Activated CD4-positive, alpha-beta T cell treated with anti-CD3 and anti-CD28 coated beads, Interleukin-2, amount 50 U/mL, for 4 hours (primary cell): ENCODE measurements around the gene MORN2.
A peak's percentile ranks its signal among the peaks of the same experiment; 100 is the strongest.
"Not testable (repeated sequence)": the region's sequence is repeated elsewhere in the genome, so short reads cannot be mapped to it uniquely, and the experiment has no call there.

ENCODE experiments used
- DNase-seq, 2 experiments: peaks; one replicate each; pipeline ENCODE4 v3.0.0-alpha.2; 2020

The MORN2 gene

DNA sequence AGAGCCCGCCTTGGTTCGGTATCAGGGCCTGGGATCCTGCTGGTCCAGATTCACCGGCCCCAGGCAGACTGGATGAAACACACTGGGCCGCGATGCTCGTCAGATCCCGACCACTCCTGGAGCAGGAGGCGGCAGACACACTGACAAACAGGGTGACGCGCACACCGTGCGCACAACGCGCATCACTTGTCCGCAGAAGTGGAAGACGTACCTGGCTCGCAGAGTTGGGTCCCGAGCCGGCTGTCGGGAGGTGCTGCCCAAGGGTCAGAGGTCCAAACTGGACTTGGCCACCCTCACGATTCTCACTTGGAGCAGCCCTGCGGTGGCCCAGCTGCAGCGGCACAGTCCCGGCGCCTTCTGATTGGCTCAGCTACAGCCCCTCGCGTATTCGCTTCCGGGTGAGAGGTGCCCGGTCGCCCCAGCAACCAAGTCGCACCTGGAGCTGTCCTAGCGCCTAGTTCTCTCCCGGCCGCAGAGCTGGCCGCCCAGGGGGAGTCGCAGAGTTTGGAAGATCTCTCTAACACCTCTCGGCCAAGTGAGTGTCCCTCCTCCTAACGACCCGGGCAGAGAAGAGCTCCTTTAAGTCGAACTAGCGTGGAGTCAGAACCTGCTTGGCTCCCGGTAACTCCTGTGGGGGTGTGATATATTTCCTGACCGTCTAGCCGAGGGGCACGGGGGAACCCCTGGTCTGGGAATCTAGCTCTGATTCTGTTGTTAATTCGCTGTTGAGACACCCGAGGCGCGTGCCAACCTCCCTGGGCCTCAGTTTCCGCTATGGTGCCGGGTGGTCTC is at the start of gene MORN2, which contains the start of gene DHX57:
MORN2 (plus strand) TSS at position 401 of the 792 bp plus-strand sequence.
DHX57 (minus strand) TSS at position 359 of the 792 bp plus-strand sequence. CDS start 7,529 bp downstream, outside the sequence.
- peak; percentile 76 to 77 for DNase-seq

DNA sequence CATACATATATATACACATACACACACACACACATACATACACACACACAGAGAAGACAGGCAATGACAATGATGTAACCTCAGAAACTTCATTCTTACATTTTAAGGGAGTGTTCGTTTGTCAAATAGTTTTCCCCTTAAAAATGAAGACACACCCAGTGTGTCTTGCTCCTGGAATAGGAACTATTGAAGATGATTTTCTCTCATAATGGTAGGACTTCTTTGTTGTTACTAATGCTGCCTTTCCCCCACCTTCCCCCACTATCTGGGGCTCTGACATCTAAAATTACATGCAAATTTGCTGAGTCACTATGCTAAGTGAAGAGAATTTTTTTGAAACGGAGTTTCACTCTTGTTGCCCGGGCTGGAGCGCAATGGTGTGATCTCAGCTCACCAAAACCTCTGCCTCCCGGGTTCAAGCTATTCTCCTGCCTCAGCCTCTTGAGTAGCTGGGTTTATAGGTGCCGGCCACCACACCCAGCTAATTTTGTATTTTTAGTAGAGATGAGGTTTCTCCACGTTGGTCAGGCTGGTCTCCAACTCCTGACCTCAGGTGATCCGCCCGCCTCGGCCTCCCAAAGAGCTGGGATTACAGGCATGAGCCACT is 48.1 kb upstream of the MORN2 start:
- not testable (repeated sequence) for DNase-seq

DNA sequence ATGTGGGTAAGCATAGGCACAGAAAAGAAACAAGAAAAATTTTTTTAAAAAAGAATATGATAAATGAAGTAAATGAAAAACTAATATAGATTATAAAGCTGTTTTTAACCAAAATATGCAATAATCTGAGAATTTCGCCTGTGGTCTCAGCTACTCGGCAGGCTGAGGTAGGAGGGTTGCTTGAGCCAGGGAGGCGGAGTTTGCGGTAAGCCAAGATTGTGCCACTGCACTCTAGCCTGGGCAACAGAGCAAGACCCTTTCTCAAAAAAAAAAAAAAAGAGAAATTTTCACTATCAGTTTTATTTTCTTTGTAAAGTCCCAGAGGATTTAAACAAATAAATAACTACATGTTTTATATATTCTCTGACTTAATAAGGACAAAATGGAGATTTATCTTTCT is 47.3 kb upstream of the MORN2 start:
- no peak for DNase-seq

DNA sequence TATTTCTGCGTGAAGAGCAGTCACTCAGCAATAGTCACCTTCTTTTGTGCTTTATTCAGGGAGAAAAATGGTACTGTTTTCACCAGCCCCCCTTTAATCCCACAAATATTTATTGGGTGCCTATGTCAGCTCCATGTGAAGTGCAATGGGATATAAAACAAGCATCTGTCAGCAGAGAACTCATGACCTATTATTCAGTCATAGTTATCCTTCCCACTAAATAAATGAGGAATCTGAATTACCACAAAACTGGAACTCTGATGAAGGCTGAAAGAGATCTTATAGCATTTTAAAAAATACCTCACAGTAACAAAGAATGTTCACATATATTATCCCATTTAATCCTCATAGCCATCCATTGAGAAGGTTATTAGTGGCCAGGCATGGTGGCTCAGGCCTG is 45.8 kb upstream of the MORN2 start:
- no peak for DNase-seq

DNA sequence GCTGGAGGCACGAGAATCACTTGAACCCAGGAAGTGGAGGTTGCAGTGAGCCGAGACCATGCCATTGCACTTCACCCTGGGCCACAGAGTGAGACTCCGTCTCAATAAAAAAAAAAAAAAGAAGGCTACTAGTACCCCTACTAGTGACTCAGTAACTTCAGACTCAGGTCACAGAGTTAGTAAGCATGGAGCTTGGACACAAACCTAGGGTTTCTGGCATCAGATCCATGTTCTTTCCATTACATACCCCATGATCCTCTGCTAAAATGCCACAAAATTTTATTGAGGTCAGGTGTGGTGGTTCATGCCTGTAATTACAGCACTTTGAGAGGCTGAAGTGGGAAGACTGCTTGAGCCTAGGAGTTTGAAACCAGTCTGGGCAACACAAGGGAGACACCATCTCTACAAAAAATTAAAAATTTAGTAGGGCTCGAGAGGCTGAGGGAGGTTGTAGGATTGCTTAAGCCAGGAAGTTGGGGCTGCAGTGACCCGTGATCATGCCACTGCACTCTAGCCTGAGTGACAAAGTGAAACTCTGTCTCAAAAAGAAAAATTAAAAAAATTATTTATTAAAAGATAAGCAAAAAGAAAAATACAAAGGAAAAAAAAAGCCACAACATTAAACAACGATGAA is 45.1 kb upstream of the MORN2 start:
- DNase-seq: no peak

DNA sequence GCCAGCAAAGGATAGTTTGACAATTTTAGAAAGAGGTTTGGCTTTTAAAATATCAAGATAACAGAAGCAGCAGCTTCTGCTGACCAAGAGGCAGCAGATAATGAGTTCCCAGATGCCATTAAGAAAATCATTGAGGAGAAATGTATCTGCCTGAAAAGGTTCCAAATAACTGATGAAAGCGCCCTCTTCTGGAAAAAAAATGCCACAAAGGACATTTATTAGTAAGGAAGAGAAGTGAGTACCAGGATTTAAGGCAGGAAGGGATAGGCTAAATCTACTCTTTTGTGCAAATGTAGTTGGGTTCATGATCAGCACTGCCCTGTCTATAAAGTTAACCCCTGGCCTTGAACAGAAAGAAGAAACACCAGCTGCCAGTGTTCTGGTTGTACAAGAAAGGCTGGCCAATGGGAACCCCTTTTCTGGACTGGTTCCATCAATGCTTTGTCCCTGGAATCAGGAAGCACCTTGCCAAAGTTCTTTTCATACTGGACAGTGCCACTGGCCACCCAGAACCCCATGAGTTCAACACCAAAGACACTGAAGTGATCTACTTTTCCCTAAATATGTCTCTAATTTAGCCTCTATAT is 40.7 kb upstream of the MORN2 start:
- no peak for DNase-seq

DNA sequence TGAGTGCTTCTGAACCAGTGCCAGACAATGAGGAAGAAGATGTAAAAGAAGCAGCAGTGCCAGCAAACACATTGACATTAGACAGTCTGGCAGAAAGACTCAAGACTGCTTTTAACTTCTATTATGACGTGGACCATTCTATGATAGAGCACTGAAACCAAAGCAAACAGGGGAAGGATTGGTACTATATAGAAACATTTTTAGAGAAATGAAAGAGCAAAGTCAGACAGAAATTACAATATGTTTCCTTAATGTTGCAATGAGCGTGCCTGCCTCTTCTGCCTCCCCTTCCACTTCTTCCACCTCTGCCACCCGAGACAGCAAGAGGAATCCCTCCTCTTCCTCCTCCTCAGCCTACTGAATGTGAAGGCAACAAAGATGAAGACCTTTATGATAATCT is 39.8 kb upstream of the MORN2 start:
- DNase-seq: no peak

DNA sequence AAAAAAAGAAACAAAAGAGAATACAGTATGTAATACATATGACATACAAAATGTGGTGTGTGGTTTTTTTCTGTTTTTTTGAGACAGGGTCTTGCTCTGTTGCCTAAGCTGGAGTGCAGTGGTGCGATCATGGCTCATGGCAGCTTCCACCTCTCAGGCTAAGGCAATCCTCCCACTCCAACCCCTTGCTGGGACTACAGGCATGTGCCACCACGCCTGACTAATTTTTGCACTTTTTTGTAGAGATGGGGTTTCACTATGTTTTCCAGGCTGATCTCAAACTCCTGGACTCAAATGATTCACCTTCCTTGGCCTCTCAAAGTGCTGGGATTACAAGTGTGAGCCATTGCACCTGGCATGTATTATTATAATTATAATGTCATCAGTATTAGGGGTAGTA is 39.0 kb upstream of the MORN2 start:
- DNase-seq: no peak

DNA sequence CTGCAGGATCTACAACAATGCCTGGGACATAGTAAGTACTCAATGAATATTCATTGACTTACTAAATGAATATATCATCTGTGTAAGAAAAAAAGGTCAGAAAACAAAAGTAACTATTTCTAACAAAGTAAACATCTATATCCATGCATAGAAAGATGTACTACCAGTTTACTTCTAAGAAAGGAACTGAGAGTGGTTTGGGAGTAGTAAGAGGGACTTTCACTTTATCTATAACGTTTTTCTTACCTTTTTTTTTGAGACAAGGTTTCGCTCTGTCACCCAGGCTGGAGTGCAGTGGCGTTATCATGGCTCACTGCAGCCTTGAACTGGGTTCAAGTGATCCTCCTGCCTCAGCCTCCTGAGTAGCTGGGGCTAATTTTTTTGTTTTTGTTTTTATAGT is 25.7 kb upstream of the MORN2 start:
- DNase-seq: no peak

DNA sequence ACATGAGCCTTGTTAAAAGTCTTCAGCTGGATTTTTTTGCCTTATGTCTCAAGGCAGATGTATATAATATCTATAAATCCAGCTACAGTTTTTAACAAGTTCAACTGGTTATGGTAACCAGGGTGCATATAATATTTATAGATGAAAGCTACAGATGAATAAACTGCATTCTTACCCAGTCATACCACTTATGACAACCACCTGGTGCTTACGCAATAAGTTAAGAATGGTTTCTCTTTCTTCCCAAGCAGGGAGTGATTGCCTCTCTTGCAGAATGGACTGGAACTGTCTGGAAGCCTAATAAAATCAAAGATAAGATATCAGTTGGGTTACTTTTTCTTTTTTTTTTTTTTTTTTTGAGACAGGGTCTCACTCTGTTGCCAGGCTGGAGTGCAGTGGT is 19.6 kb upstream of the MORN2 start:
- DNase-seq: no peak

DNA sequence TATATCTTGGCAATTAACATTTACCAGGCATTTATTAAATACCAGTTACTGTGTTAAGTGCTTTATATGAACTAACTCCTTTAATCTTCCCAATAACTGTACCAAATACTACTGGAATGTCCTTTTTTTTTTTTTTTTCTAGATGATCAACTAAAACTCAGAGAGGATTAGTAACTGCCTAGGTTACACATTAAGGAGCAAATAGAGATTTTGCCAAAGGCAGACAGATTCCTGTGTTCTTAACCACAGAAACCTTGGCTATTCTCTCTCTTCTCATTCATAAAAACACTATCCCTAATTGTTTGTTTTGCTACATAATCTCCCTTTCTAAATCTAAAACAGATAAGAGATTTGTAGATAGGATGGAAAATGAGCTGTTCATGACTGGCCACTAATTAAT is 13.3 kb upstream of the MORN2 start:
- no peak for DNase-seq

DNA sequence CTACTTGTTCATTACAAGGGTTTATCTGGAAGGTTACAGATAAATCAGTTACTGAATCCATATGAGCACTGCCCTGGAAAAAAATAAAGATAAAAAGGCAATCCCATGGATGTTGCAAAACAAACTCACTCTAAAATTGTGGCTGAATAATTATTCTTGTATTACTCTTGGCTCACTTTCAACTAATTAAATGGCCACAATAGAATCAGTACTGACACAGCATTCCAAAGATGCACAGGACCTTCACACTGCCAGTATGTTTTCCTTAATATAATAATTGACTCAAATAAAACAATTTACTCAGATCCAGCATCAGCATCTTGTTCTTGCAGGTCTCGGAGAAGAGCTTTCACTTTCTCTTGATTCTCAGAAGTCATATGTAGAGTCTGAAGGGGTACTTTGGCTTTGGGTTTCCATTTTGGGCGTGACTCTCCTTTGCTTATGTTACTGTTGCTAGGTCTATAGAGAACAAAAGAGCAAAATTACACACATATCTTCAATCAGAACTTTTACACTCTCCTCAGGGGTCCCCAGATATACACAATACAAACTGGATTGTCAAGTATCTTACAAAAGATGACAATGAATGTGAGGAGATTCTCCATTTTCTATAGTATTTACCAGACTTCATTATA is 12.6 kb upstream of the MORN2 start:
- DNase-seq: no peak

DNA sequence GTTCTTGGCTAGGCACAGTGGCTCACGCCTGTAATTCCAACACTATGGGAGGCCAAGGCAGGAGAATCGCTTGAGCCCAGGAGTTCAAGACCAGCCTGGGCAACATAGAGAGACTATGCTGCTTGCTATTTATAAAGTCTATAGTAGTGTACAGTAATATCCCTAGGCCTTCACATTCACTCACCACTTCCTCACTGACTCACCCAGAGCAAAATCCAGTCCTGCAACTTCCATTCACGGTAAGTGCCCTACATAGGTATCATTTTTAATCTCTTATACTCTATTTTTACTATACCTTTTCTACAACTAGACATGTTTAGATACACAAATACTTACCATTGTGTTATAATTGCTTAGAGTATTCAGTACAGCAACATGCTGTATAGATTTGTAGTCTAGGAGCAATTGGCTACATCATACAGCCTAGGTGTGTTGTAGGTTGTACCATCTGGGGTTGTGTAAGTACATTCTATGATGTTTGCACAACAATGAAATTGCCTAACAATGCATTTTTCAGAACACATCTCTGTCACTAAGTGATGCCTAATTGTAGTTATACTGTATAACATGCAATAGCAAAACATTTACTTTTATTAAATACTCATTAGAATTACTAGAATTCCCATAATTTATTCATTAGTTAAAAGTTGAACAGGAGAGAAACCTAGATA is 8.9 kb upstream of the MORN2 start:
- no peak for DNase-seq

DNA sequence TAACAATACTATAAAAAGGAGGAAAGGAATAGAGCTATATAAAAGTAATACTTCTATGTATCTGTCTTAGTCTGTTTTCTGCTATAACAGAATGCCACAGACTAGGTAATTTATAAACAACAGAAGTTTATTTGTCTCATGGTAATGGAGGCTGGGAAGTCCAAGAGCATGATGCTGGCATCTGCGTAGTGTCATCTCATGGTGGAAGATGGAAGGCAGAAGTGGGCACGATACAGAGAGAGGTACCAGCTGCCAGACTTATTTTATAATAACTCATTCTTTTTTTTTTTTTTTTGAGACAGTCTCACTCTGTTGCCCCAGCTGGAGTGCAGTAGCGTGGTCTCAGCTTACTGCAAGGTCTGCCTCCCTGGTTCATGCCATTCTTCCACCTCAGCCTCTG is 4.3 kb upstream of the MORN2 start:
- DNase-seq: no peak

DNA sequence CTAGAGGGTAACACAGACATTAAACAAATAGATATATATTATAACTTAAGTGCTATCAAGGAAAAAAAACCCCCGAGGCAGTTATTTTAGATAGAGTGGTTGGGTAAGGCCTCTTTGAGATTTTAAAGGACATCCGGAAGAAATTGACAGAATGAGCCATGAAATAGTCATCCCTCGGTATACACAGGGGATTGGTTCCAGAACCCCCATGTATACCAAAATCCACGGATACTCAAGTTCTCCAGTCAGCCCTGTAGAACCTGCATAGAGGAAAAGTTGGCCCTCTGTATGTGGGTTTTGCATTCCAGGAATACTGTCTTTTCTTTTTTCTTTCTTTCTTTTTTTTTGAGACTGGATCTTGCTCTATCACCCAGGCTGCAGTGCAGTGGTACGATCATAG is 2.0 kb upstream of the MORN2 start:
- DNase-seq: no peak

DNA sequence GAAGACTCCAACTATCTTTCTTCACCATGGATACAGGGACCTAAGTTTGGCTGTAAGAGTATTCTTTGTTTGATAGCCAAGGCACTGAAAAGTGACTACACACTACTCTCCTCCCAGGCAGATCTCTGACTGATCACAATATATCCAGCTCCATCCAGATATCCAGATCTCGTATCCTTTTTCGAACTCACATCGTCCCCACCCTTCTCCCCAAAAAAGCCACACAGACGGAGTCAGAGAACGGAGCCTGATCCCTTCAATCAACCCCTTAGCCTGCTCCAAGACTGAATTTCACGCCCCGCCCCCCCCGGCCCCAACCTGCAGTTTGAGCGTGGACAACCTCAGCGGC is 575 bp upstream of the MORN2 start:
- DNase-seq: no peak

DNA sequence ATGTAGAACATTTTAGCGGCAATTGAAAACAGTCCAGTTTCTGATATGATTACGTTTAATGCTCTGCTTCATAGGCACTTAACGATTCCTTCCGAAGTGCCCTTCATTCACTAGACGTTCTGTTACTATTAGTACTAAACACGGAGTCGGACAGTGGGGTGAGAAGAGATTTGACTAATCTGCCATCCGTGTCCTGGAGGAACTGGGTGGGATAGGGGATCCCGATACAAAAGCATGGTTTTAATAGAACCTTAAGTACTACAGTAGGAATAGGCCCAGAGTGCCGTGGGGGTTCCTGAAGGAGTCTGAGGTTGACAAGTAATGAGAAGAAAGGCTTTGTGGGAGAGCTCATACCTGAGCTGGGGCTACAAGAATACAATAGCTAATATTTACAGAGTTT is 631 bp downstream of the MORN2 start:
- no peak for DNase-seq

DNA sequence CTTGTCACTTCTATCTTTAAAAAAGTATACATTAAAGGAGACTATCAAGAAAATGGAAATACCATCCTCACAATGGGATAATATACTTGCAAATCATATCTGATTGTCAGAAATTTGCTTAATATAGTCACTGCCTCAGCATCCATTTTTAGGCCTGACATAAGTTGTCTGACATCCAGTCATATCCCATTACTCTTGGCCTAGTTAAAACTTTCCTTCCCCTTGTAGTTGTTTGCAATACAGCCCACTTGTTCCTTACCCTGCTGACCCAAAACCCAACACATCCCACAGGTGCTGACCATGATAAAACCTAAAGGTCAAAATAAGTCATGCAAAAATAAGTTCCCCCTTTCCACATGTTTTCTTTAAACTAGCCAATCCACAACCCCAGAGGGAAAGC is 10.3 kb downstream of the MORN2 start:
- DNase-seq: no peak

DNA sequence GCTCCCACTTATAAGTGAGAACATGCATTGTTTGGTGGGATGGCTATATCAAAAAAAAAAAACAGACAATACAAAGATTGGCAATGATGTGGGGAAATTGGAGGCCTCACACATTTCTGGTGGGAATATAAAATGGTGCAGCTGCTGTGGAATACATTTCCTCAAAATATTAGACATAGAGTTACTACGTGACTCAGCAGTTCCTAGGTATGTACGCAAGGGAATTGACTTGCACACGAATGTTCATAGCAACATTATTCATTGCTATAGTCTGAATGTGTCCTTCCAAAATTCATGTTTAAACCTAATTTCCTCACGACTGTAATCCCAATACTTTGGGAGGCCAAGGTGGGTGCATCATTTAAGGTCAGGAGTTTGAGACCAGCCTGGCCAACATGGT is 11.6 kb downstream of the MORN2 start:
- no peak for DNase-seq

DNA sequence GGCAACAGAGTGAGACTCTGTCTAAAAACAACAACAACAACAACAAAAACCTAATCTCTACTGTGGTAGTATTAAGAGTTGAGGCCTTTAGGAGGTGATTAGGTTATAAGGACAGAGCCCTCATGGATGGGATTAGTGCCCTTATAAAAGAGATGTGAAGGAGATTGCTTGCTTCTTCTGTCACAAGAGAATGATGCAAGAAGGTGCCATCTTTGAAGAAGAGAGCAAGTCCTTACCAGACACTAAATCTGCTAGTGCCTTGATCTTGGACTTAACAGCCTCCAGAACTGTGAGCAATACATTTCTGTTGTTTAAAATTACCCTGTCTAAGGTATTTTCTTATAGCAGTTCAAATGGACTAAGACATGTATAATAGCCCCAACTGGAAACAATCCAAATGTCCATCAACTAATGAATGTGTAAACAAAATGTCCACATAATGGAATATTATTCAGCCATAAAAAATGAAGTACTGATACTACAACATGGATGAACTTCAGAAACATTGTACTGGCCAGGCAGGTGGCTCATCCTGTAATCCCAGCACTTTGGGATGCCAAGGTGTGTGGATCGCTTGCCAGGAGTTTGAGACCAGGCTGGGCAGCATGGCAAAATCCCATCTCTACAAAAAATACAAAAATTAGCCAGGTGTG is 12.3 kb downstream of the MORN2 start:
- no peak for DNase-seq

DNA sequence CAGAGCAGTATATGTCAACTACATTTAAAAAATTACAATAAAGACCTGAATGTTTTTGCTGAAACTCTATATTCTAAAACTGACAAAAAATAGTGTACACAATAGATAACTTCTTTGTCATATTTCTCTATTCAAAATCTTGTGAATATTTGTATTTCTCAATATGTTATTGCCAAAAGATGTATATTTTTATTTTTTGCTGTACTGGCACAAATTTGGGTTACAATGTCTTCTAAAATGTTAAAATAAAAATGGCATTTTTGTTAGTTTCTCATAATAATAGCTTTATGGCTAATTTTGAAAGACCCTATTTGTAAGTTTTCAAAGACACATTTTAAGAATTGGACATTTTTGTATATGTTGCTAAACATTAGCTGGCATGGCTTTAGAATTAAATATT is 13.3 kb downstream of the MORN2 start:
- DNase-seq: no peak

DNA sequence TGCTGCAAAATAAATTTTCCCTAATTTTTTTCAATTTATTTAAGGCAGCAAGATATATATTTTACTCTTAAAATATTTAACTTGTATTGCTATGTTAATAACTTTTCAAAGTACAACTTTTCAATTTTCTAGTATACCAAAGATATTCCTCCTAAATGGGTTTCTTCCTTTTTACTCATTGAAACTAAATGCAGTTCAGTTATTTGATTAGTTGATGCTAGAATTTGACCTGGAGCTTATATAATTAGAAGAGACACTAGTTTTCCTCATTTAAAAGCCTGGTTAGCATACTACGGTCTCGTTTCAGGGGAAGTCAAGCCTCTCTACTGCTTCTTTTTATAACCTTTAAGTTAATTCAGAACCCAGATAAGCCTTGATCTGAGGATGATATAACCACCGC is 13.8 kb downstream of the MORN2 start, which contains the start of gene ARHGEF33:
ARHGEF33 (plus strand) TSS at position 301 of the 400 bp plus-strand sequence. CDS start 29,573 bp downstream, outside the sequence.
- no peak for DNase-seq
